ENCODE measurements around the gene CXCR3.
"Not testable (repeated sequence)": the region's sequence is repeated elsewhere in the genome, so short reads cannot be mapped to it uniquely, and the experiment has no call there.

CXCR3 gene

GRCh38 chrX:71650333-71650969 lies 32.1 kb upstream of the CXCR3 start:
- H3F3A ChIP-seq (ENCODE audit: control insufficient read depth, insufficient read depth): no peaks in the 10 kb centered on the region
- H3K4me3 ChIP-seq (ENCODE audit: low read length): no peak overlapping the region
- H3K4me1 ChIP-seq (ENCODE audit: control insufficient read depth, low read length): no peaks in the 10 kb centered on the region
- no peak overlapping the region for H3K27ac ChIP-seq (ENCODE audit: low read depth, low read length)
- H4K20me1 ChIP-seq (ENCODE audit: control insufficient read depth, insufficient read depth, low read depth, low read length): no peaks in the 10 kb centered on the region
- no peaks in the 10 kb centered on the region for H3K9me2 ChIP-seq (replicated peaks; ENCODE audit: control insufficient read depth, low read length)
- H3K9me3 ChIP-seq (ENCODE audit: control insufficient read depth, insufficient read depth, low read length): no peaks in the 10 kb centered on the region
- no peaks in the 10 kb centered on the region for H3K27me3 ChIP-seq (ENCODE audit: control insufficient read depth, low read length)
- TF ChIP-seq CTCF (IDR thresholded peaks at IDR 0.05; ENCODE audit: low read depth, low read length, poor library complexity, severe bottlenecking) (no peak), EZH2phosphoT487 (IDR thresholded peaks at IDR 0.05; ENCODE audit: borderline replicate concordance, low read length) (no peak)
- no peaks in the 10 kb centered on the region for H3K36me3 ChIP-seq (ENCODE audit: control insufficient read depth, low read length)
- no peak overlapping the region for H3K4me2 ChIP-seq (ENCODE audit: low read length)
- no peaks in the 10 kb centered on the region for H3K79me2 ChIP-seq (ENCODE audit: control insufficient read depth, low read length)

DNA sequence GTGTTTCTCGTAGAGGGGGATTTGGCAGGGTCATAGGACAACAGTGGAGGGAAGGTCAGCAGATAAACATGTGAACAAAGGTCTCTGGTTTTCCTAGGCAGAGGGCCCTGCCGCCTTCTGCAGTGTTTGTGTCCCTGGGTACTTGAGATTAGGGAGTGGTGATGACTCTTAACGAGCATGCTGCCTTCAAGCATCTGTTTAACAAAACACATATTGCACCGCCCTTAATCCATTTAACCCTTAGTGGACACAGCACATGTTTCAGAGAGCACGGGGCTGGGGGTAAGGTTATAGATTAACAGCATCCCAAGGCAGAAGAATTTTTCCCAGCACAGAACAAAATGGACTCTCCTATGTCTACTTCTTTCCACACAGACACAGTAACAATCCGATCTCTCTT lies 26.1 kb upstream of the CXCR3 start:
- not testable (repeated sequence) for H3K4me2 ChIP-seq (ENCODE audit: low read length); H3K27ac ChIP-seq (ENCODE audit: low read depth, low read length); H3K9me2 ChIP-seq (replicated peaks; ENCODE audit: control insufficient read depth, low read length)

DNA sequence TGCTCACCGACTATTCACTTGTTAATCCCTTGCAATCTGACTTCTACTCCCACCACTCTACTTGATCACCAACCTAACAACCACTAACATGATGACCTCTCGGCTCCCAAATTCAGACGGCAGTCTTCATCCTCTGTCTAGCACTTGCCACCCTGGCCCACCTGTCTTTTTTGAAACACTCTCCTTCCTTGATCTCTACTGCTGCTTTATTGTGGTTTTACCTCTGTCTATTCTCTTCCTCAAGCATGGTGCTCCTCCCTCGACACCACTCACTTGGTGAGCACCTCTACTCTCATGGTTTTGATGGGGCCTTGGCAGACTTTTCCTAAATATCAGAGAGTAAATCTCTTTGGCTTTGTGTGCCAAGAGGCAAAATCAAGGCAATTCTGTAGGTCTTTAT lies 21.7 kb upstream of the CXCR3 start:
- Histone ChIP-seq H3K9me3 (ENCODE audit: control insufficient read depth, insufficient read depth, low read length) (no peaks in the 10 kb centered on the region), H3K79me2 (ENCODE audit: control insufficient read depth, low read length) (no peaks in the 10 kb centered on the region), H3K4me1 (ENCODE audit: control insufficient read depth, low read length) (peaks cover 25% of the 10 kb centered on the region), H3K36me3 (ENCODE audit: control insufficient read depth, low read length) (no peaks in the 10 kb centered on the region), H3F3A (ENCODE audit: control insufficient read depth, insufficient read depth) (no peaks in the 10 kb centered on the region), H3K9me2 (replicated peaks; ENCODE audit: control insufficient read depth, low read length) (no peaks in the 10 kb centered on the region), H3K4me2 (ENCODE audit: low read length) (no peak overlapping the region), H3K27ac (ENCODE audit: low read depth, low read length) (no peak overlapping the region), H3K27me3 (ENCODE audit: control insufficient read depth, low read length) (no peaks in the 10 kb centered on the region), H3K4me3 (ENCODE audit: low read length) (no peak overlapping the region), H4K20me1 (ENCODE audit: control insufficient read depth, insufficient read depth, low read depth, low read length) (no peaks in the 10 kb centered on the region)
- TF ChIP-seq EZH2phosphoT487 (IDR thresholded peaks at IDR 0.05; ENCODE audit: borderline replicate concordance, low read length) (no peak), CTCF (IDR thresholded peaks at IDR 0.05; ENCODE audit: low read depth, low read length, poor library complexity, severe bottlenecking) (no peak)

More for the DNA sequence above, 26.1 kb upstream of the CXCR3 start:
- not testable (repeated sequence) for H3F3A ChIP-seq (ENCODE audit: control insufficient read depth, insufficient read depth); H3K27me3 ChIP-seq (ENCODE audit: control insufficient read depth, low read length); H3K9me3 ChIP-seq (ENCODE audit: control insufficient read depth, insufficient read depth, low read length); H3K79me2 ChIP-seq (ENCODE audit: control insufficient read depth, low read length); H4K20me1 ChIP-seq (ENCODE audit: control insufficient read depth, insufficient read depth, low read depth, low read length); H3K4me1 ChIP-seq (ENCODE audit: control insufficient read depth, low read length); H3K4me3 ChIP-seq (ENCODE audit: low read length); H3K36me3 ChIP-seq (ENCODE audit: control insufficient read depth, low read length)

- no peaks in the 10 kb centered on the region for H3K79me2 ChIP-seq (ENCODE audit: control insufficient read depth, low read length)
- H3K27me3 ChIP-seq (ENCODE audit: control insufficient read depth, low read length): no peaks in the 10 kb centered on the region
- peaks cover 25% of the 10 kb centered on the region for H3K4me1 ChIP-seq (ENCODE audit: control insufficient read depth, low read length)
- H3K4me2 ChIP-seq (ENCODE audit: low read length): peak overlapping the region; percentile 54
- H4K20me1 ChIP-seq (ENCODE audit: control insufficient read depth, insufficient read depth, low read depth, low read length): no peaks in the 10 kb centered on the region
- no peaks in the 10 kb centered on the region for H3K36me3 ChIP-seq (ENCODE audit: control insufficient read depth, low read length)
- no peaks in the 10 kb centered on the region for H3F3A ChIP-seq (ENCODE audit: control insufficient read depth, insufficient read depth)
- no peak overlapping the region for H3K4me3 ChIP-seq (ENCODE audit: low read length)
- TF ChIP-seq EZH2phosphoT487 (IDR thresholded peaks at IDR 0.05; ENCODE audit: borderline replicate concordance, low read length): no peak
- TF ChIP-seq CTCF (IDR thresholded peaks at IDR 0.05; ENCODE audit: low read depth, low read length, poor library complexity, severe bottlenecking): no peak
- H3K9me3 ChIP-seq (ENCODE audit: control insufficient read depth, insufficient read depth, low read length): no peaks in the 10 kb centered on the region
- H3K27ac ChIP-seq (ENCODE audit: low read depth, low read length): no peak overlapping the region
- H3K9me2 ChIP-seq (replicated peaks; ENCODE audit: control insufficient read depth, low read length): no peaks in the 10 kb centered on the region
Measured at GRCh38 chrX:71638409-71638808, 20.1 kb upstream of the CXCR3 start.
